HL-60 (cell line): ENCODE data around the gene DKKL1.
A peak's percentile ranks its signal among the peaks of the same experiment; 100 is the strongest.

ENCODE experiments used
- DNase-seq, 2 experiments: peaks; one replicate each; pipeline ENCODE4 v3.0.0-alpha.2; 2010 to 2020; ENCODE audit warnings: low read depth in 1 of 2, low spot score in 1 of 2
- H3K27ac ChIP-seq: fragments of 250-450 bp; sonication (Bioruptor Pico); replicated peaks from 2 replicates; pipeline ENCODE4 v1.5.1; 2020; ENCODE audit warnings: mild to moderate bottlenecking, moderate library complexity
- H3K27me3 ChIP-seq: fragments of 250-450 bp; sonication (Bioruptor Pico); 2 replicates; pipeline ENCODE4 v1.5.1; 2021; ENCODE audit warnings: mild to moderate bottlenecking, moderate library complexity; ENCODE audit not compliant: insufficient read depth, poor library complexity, severe bottlenecking
- H3K4me3 ChIP-seq: replicated peaks from 2 replicates; pipeline ENCODE4 v1.5.1; 2011; ENCODE audit warnings: mild to moderate bottlenecking, control low read depth, low read length; ENCODE audit not compliant: insufficient read depth
- CTCF ChIP-seq: IDR thresholded peaks from one replicate; pipeline ENCODE4 v1.5.1; 2011; ENCODE audit warnings: low read length, control low read depth, inconsistent platforms; ENCODE audit not compliant: insufficient read depth
- GABPA ChIP-seq: IDR thresholded peaks from 2 replicates; pipeline ENCODE4 v1.6.1; 2012; ENCODE audit warnings: low read depth
- POLR2AphosphoS5 ChIP-seq: IDR thresholded peaks from 2 replicates; pipeline ENCODE4 v1.6.1; 2012; ENCODE audit warnings: low read depth
- REST ChIP-seq: IDR thresholded peaks from 2 replicates; pipeline ENCODE4 v1.6.1; 2012; ENCODE audit warnings: low read depth; ENCODE audit not compliant: insufficient replicate concordance
- SPI1 ChIP-seq: IDR thresholded peaks from 2 replicates; pipeline ENCODE4 v1.6.1; 2012; ENCODE audit warnings: low read depth, mild to moderate bottlenecking, borderline replicate concordance

Gene DKKL1

GRCh38 chr19:49421878-49422202 lies 58.2 kb downstream of the DKKL1 start:
- TF ChIP-seq GABPA, result no peak
- Histone ChIP-seq H3K27me3 (peaks cover 65% of the 10 kb centered on the region), H3K27ac (no peak overlapping the region), H3K4me3 (no peak overlapping the region)
- DNase-seq, result no peak

GRCh38 chr19:49422407-49423070 lies 58.9 kb downstream of the DKKL1 start:
- peak in 1 of 2 experiments; percentile 51 for DNase-seq
- Histone ChIP-seq H3K27me3 (peaks cover 70% of the 10 kb centered on the region), H3K27ac (no peak overlapping the region), H3K4me3 (0 out of 2 replicates have a peak overlapping the region, but pooled peaks have one; percentile 7)
- TF ChIP-seq CTCF (peak; percentile 28), GABPA (no peak)

GRCh38 chr19:49423071-49423984 lies 59.7 kb downstream of the DKKL1 start, which contains the start of gene PTH2:
Gene PTH2 (minus strand): TSS chr19:49423441. CDS start chr19:49423339, 102 bp downstream.
- TF ChIP-seq REST (no peak), SPI1 (peak; percentile 37; the same call in 1 of the 2 replicates), CTCF (no peak), POLR2AphosphoS5 (no peak), GABPA (no peak)
- H3K4me3 ChIP-seq, result 0 out of 2 replicates have a peak within 1 kb of the TSS, but pooled peaks have one; percentile 7
- H3K27ac ChIP-seq, result no peak within 1 kb of the TSS
- no peak for DNase-seq
- peaks cover 74% of the 10 kb centered on the region for H3K27me3 ChIP-seq

GRCh38 chr19:49423985-49424303 lies 60.3 kb downstream of the DKKL1 start:
- Histone ChIP-seq H3K4me3 (no peak overlapping the region), H3K27me3 (peaks cover 80% of the 10 kb centered on the region)
- TF ChIP-seq SPI1 (no peak), CTCF (no peak), REST (no peak), POLR2AphosphoS5 (no peak), GABPA (no peak)

More at GRCh38 chr19:49423985-49424303, 60.3 kb downstream of the DKKL1 start:
- H3K27ac ChIP-seq, result no peak overlapping the region
- DNase-seq, result no peak
